HCEC 1CT (cell line): ENCODE data around the gene SLC44A2.

Experiments
- DNase-seq: peaks from one replicate; pipeline ENCODE4 v3.0.0-alpha.2; 2017

SLC44A2 gene

DNA sequence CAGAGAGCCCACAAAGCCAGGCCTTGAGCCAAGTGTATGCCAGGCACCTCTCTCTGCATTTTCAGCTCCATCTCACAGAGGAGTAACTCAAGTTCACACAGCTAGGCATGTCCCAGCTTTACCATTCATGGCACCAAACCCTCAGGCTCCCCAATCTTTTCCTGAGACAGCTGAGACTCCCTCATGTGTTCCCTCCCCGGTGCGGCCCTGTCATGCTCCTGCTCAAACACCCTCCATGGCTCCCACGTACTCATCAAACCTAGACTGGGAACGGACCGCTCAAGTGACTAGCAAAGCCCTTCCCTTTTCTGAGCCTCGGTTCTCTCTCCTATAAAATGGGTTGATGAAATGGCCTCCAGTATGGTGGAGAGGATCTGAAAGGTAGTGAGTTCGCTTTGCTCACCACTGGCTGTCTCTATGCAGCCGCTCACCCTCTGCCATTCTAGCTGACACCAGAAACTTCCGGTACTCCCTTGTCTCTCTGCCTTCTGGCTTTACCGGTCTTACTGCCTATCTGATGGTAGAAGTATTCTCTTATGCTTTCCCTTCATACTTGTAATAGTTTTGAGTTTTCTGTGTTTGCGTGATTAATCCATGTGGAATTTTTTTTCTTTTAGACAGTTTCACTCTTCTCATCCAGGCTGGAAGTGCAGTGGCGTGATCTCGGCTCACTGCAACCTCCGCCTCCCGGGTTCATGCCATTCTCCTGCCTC lies 7.8 kb upstream of the SLC44A2 start:
- DNase-seq, result peak; percentile 91

GRCh38 chr19:10618846-10619245 lies 6.5 kb upstream of the SLC44A2 start:
- no peak for DNase-seq

DNA sequence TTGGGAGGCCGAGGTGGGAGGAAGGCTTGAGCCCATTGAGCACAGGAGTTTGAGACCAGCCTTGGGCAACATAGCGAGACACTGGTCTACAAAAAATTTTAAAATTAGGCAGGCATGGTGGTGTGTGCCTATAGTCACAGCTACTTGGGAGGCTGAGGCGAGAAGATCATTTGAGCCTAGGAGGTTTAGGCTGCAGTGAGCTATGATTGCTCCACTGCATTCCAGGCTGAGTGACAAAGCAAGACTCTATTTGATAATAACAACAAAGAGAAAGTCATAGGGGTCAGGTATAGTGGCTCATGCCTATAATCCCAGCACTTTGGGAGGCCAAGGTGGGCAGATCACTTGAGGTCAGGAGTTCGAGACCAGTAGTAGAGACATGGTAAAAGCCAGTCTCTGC lies 4.6 kb upstream of the SLC44A2 start:
- DNase-seq, result no peak

DNA sequence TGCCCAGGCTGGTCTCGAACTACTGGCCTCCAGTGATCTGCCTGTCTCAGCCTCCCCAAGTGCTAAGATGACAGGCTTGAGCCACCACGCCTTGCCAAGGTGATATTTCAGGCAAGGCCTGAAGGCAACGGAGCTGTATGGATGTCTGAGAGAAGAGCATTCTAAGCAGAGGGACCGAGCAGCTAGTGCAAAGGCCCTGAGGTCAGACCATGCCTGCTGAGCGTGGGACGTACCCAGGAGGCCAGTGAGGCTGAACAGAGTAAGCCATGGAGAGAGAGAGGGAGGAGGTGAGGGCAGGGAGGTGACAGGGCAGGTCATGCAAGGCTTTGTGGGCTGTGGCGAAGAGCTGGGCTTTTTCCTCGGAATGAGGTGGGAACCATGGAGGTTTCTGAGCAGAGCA lies 3.4 kb upstream of the SLC44A2 start:
- DNase-seq, result no peak

DNA sequence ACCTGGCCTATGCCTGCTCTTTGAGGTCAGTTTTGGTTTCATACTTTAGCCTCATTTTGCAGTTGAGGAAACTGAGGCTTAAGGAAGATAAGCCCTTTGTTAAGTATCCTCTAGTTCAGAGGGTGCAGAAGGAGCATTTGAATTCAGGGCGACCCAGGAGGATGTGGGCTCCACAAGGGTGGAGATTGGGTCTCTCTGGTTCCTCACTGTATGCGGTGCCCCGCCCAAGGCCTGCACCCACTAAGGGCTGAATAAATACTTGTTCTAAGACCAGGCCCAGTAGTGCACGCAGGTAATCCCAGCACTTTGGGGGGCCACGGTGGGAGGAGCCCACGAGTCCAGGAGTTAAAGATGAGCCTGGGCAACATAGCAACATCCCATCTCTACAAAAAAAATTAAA lies 768 bp upstream of the SLC44A2 start:
- no peak for DNase-seq

- no peak for DNase-seq
Measured at GRCh38 chr19:10625762-10626138, 397 bp downstream of the SLC44A2 start.

- DNase-seq, result no peak
Measured at GRCh38 chr19:10631874-10632273, 6.5 kb downstream of the SLC44A2 start.

DNA sequence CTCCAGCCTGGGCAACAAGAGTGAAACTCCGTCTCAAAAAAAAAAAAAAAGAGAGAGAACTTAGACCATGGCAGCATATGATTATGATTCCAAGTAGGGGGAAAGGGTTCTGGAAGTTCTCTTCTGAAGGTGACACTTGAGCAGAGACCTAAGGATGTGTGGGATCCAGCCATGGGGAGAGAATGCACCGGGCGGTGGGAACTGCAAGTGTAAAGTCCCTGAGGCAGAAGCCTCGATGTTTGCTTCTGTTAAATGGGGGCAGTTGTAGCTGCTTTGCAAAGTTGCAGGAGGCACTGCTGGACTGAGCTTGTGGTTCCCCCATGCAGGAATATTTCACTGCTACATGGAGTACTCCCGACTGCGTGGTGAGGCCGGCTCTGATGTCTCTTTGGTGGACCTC lies 9.1 kb downstream of the SLC44A2 start:
- DNase-seq, result no peak

DNA sequence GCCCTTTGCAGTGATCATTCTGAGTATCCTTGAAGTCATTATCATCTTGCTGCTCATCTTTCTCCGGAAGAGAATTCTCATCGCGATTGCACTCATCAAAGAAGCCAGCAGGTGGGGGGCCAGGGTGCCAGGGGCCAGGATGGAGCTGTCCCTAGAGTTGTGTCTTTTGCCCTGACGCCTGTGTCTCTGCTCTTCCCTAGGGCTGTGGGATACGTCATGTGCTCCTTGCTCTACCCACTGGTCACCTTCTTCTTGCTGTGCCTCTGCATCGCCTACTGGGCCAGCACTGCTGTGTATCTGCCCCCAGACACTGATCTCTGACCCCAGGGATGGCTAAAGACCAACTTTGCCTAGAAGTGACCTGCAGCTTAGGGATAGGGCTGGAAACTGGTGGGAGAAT lies 9.6 kb downstream of the SLC44A2 start:
- DNase-seq, result no peak

- no peak for DNase-seq
Measured at GRCh38 chr19:10636304-10636972, 11.1 kb downstream of the SLC44A2 start.

DNA sequence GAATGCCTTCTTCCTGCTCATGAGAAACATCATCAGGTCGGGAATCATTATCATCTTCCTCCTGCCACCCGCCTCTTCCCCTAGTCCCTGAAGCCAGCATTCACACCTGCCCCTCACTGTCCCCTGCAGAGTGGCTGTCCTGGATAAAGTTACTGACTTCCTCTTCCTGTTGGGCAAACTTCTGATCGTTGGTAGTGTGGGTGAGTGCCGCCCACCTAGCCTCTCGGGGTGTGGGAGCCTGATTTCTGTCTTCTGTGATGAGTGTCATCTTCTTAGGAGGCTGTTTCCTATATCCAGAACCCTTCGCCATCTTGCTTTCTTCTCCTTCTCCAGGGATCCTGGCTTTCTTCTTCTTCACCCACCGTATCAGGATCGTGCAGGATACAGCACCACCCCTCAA lies 12.5 kb downstream of the SLC44A2 start:
- DNase-seq, result no peak

- DNase-seq, result no peak
Measured at GRCh38 chr19:10639836-10640235, 14.5 kb downstream of the SLC44A2 start.

DNA sequence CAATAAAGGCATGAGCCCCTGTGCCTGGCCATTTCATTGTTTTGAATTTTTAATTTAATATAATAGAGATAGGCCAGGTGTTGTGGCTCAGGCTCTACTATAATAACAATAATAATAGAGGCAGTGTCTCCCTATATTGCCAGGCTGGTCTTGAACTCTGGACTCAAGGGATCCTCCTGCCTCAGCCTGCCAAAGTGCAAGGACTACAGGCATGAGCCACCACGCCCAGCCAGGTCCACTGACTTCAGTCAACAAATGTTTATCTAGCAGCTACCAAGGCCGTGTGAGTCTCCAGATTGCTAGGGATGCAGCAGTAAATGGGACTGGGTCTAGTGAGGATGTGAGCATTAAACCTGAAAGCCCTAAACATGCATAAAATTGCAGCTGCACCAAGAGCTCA lies 15.0 kb downstream of the SLC44A2 start:
- no peak for DNase-seq

GRCh38 chr19:10641248-10641647 lies 15.9 kb downstream of the SLC44A2 start:
- DNase-seq, result no peak

DNA sequence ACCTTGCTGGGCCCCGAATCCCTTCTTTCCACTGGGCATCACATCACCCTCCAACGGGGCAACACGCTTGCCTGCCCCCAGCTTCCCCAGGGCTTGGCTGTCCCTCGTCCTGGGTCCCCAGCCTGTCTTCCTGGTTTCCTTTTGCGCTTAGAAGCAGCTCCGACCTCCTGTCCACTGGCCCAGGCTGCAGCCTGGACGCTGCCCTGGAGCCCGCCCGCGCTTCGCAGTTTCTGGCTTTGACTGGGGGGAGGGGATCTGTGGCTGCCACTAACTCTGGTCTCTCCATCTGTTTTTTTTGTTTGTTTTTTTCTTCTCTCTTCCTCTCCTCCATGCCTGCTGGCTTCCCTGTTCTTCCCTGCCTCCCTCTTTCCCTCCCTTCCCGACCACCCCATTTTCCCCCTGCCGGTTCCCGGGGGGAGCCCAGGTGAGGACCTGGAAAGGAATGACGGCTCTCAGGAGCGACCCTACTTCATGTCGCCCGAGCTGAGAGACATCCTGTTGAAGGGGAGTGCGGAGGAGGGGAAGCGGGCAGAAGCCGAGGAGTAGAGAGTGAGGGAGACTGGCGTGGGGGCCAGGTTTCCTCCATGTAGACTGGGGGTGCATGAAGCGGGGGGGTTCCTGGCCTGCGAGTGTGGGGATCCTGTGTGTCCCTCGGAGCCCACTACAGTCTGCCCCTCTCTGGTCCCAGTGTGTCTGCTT lies 17.3 kb downstream of the SLC44A2 start:
- no peak for DNase-seq

DNA sequence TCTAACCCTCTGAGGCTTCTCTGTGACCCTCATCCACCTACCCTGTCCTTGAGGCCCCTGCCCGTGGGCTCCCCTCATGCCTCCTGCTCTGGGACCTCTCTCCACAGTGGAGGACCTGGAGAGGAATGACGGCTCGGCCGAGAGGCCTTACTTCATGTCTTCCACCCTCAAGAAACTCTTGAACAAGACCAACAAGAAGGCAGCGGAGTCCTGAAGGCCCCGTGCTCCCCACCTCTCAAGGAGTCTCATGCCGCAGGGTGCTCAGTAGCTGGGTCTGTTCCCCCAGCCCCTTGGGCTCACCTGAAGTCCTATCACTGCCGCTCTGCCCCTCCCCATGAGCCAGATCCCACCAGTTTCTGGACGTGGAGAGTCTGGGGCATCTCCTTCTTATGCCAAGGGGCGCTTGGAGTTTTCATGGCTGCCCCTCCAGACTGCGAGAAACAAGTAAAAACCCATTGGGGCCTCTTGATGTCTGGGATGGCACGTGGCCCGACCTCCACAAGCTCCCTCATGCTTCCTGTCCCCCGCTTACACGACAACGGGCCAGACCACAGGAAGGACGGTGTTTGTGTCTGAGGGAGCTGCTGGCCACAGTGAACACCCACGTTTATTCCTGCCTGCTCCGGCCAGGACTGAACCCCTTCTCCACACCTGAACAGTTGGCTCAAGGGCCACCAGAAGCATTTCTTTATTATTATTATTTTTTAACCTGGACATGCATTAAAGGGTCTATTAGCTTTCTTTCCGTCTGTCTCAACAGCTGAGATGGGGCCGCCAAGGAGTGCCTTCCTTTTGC lies 18.0 kb downstream of the SLC44A2 start:
- no peak for DNase-seq

DNA sequence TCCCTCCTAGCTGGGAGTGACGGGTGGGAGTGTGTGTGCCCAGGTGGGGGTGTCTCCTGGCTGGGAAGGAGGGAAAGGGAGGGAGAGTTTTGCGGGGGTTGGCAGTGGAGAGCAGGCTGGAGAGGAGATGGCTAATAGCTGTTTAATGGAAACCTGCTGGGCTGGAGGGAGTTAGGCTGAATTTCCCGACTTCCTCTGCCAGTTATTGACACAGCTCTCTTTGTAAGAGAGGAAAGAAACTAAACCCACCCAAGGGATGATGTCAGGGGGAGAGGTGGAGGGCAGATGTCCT lies 18.6 kb downstream of the SLC44A2 start:
- DNase-seq, result no peak

GRCh38 chr19:10644260-10645007 lies 19.1 kb downstream of the SLC44A2 start:
- DNase-seq, result peak; percentile 73

DNA sequence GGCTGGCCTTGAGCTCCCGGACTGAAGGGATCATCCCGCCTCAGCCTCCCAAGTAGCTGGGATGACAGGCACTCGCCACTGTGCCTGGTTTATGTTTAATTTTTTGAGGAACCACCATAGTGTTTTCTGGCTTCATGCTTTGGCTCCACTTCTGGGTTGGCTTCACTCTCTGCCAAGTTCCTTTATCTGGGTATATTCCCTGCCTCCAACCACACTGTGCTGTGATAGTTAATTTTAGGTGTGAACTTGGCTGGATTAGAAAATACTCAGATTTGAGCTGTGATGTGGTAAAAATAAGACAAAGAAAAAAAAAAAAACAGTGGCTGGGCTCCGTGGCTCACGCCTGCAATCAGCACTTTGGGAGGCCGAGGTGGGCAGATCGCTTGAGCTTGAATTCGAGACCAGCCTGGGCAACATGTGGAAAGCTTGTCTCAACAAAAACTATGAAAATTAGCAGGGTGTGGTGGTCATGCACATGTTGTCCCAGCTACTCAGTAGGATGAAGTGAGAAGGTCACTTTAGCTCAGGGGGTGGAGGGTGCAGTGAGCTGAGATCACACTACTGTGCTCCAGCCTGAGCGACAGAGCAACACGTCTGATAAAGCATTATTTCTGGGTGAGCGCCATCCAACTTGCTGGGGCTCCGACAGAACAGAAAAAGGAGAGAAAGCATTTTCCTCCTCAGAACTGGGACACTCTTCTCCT lies 21.3 kb downstream of the SLC44A2 start:
- no peak for DNase-seq

DNA sequence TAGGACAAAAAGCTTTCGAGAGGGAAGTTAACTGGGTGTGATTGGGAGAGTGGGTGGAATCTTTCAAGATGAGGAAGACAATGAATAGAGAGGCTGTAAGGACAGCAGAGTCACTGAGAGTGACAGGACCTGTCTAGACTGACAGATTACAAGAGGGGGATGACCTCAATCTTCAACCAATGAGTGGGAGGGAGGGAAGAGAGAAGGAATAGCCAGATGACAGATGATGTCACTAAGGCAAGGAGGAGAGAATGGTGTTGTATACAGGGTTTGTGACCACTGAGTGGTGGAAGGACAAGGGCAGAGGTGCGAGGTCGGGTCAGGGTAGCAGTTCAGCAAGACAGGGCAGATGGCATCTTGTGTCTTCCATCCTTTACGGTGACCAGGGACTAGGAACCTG lies 23.0 kb downstream of the SLC44A2 start:
- DNase-seq, result no peak

DNA sequence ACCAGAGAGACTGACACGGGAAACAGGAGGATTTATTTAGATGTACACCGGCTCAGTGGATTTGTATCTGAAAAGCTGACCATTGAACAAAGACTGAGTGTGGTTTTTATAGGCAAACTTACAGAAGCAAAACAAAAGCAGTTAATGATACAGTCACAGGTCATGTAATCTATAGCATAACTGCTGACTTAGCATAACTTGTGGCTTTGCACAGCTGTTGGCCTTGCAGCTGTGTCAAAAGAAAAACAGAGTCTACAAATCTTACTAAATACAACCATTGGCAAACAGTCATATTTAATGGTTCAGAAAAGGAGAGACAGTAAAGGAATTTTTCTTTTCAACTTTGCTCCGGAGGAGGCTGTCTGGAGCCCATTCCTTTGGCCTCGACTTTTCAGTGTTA lies 26.5 kb downstream of the SLC44A2 start:
- DNase-seq, result no peak

GRCh38 chr19:10653482-10653731 lies 28.1 kb downstream of the SLC44A2 start:
- DNase-seq, result no peak
